ENCODE data around the gene ACTRT3. TPM values are rescaled to one million over a fixed set of nuclear protein-coding genes. Genes with fewer than 3 reads are reported as not detected.

The ACTRT3 gene
- total and polyA plus RNA-seq, 2 experiments from 2014 or later = 2.9 to 5.2 TPM

DNA sequence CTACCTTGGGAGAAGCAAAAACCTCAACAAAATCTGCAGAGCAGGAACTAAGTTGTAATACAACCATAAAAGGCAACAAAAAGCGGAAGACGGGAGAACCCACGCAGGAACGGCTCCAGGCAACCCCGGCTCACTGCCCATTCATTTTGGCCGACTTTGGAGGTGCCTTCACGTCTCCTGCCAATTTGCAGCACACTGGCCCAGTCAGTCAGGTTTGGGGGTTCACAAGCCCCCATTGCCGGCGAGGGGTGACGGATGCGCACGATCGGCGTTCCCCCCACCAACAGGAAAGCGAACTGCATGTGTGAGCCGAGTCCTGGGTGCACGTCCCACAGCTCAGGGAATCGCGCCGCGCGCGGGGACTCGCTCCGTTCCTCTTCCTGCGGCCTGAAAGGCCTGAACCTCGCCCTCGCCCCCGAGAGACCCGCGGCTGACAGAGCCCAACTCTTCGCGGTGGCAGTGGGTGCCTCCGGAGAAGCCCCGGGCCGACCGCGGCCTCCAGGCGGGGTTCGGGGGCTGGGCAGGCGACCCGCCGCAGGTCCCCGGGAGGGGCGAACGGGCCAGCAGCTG lies 5.0 kb downstream of the ACTRT3 start:
- H3K4me2 ChIP-seq = peak overlapping the region; percentile 82
- no peak for TF ChIP-seq CTCF (conservative IDR thresholded peaks at IDR 0.05; ENCODE audit: low read depth in 2 of 2)
- TF ChIP-seq, protein P1, sequence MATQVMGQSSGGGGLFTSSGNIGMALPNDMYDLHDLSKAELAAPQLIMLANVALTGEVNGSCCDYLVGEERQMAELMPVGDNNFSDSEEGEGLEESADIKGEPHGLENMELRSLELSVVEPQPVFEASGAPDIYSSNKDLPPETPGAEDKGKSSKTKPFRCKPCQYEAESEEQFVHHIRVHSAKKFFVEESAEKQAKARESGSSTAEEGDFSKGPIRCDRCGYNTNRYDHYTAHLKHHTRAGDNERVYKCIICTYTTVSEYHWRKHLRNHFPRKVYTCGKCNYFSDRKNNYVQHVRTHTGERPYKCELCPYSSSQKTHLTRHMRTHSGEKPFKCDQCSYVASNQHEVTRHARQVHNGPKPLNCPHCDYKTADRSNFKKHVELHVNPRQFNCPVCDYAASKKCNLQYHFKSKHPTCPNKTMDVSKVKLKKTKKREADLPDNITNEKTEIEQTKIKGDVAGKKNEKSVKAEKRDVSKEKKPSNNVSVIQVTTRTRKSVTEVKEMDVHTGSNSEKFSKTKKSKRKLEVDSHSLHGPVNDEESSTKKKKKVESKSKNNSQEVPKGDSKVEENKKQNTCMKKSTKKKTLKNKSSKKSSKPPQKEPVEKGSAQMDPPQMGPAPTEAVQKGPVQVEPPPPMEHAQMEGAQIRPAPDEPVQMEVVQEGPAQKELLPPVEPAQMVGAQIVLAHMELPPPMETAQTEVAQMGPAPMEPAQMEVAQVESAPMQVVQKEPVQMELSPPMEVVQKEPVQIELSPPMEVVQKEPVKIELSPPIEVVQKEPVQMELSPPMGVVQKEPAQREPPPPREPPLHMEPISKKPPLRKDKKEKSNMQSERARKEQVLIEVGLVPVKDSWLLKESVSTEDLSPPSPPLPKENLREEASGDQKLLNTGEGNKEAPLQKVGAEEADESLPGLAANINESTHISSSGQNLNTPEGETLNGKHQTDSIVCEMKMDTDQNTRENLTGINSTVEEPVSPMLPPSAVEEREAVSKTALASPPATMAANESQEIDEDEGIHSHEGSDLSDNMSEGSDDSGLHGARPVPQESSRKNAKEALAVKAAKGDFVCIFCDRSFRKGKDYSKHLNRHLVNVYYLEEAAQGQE (IDR thresholded peaks at IDR 0.05; ENCODE audit: unreplicated experiment) = peak; percentile 10
- TF ChIP-seq EZH2 (IDR thresholded peaks at IDR 0.05; ENCODE audit: low read depth, unreplicated experiment) = no peak
- H3K27ac ChIP-seq (ENCODE audit: low read depth) = peak overlapping the region; percentile 83

GRCh38 chr3:169760479-169760878 lies 8.9 kb downstream of the ACTRT3 start:
- no peaks in the 10 kb centered on the region for H3K36me3 ChIP-seq (ENCODE audit: insufficient read depth)
- H3K9me3 Mint-ChIP-seq = peaks cover 13% of the 10 kb centered on the region; the same call in 2 of the 3 replicates
- TF ChIP-seq EZH2 (IDR thresholded peaks at IDR 0.05; ENCODE audit: low read depth, unreplicated experiment) (no peak), ZNF114 (CRISPR knock-in tag; IDR thresholded peaks at IDR 0.05) (no peak), JUNB (IDR thresholded peaks at IDR 0.05; ENCODE audit: unreplicated experiment) (no peak), CREB1 (CRISPR knock-in tag; IDR thresholded peaks at IDR 0.05; ENCODE audit: low read depth) (no peak), ZNF331 (CRISPR knock-in tag; IDR thresholded peaks at IDR 0.05; ENCODE audit: low read depth) (no peak), EZH2phosphoT487 (IDR thresholded peaks at IDR 0.05; ENCODE audit: unreplicated experiment) (no peak)
- TF ChIP-seq, protein P2, sequence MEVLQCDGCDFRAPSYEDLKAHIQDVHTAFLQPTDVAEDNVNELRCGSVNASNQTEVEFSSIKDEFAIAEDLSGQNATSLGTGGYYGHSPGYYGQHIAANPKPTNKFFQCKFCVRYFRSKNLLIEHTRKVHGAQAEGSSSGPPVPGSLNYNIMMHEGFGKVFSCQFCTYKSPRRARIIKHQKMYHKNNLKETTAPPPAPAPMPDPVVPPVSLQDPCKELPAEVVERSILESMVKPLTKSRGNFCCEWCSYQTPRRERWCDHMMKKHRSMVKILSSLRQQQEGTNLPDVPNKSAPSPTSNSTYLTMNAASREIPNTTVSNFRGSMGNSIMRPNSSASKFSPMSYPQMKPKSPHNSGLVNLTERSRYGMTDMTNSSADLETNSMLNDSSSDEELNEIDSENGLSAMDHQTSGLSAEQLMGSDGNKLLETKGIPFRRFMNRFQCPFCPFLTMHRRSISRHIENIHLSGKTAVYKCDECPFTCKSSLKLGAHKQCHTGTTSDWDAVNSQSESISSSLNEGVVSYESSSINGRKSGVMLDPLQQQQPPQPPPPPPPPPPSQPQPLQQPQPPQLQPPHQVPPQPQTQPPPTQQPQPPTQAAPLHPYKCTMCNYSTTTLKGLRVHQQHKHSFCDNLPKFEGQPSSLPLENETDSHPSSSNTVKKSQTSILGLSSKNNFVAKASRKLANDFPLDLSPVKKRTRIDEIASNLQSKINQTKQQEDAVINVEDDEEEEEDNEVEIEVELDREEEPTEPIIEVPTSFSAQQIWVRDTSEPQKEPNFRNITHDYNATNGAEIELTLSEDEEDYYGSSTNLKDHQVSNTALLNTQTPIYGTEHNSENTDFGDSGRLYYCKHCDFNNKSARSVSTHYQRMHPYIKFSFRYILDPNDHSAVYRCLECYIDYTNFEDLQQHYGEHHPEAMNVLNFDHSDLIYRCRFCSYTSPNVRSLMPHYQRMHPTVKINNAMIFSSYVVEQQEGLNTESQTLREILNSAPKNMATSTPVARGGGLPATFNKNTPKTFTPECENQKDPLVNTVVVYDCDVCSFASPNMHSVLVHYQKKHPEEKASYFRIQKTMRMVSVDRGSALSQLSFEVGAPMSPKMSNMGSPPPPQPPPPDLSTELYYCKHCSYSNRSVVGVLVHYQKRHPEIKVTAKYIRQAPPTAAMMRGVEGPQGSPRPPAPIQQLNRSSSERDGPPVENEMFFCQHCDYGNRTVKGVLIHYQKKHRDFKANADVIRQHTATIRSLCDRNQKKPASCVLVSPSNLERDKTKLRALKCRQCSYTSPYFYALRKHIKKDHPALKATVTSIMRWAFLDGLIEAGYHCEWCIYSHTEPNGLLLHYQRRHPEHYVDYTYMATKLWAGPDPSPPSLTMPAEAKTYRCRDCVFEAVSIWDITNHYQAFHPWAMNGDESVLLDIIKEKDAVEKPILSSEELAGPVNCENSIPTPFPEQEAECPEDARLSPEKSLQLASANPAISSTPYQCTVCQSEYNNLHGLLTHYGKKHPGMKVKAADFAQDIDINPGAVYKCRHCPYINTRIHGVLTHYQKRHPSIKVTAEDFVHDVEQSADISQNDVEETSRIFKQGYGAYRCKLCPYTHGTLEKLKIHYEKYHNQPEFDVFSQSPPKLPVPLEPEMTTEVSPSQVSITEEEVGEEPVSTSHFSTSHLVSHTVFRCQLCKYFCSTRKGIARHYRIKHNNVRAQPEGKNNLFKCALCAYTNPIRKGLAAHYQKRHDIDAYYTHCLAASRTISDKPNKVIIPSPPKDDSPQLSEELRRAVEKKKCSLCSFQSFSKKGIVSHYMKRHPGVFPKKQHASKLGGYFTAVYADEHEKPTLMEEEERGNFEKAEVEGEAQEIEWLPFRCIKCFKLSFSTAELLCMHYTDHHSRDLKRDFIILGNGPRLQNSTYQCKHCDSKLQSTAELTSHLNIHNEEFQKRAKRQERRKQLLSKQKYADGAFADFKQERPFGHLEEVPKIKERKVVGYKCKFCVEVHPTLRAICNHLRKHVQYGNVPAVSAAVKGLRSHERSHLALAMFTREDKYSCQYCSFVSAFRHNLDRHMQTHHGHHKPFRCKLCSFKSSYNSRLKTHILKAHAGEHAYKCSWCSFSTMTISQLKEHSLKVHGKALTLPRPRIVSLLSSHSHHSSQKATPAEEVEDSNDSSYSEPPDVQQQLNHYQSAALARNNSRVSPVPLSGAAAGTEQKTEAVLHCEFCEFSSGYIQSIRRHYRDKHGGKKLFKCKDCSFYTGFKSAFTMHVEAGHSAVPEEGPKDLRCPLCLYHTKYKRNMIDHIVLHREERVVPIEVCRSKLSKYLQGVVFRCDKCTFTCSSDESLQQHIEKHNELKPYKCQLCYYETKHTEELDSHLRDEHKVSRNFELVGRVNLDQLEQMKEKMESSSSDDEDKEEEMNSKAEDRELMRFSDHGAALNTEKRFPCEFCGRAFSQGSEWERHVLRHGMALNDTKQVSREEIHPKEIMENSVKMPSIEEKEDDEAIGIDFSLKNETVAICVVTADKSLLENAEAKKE (CRISPR knock-in tag; IDR thresholded peaks at IDR 0.05) = no peak

More for the DNA sequence above, 5.0 kb downstream of the ACTRT3 start:
- ATAC-seq (peak; percentile 23), DNase-seq (ENCODE audit: low spot score) (peak; percentile 16)
- peaks cover 5% of the 10 kb centered on the region; the same call in 1 of the 2 replicates for H3F3A ChIP-seq (replicated peaks; ENCODE audit: low read depth)
- Mint-ChIP-seq H3K27me3 (ENCODE audit: insufficient read depth, low read depth, poor library complexity) (peaks cover 8% of the 10 kb centered on the region), H3K27ac (peak overlapping the region; percentile 92), H3K9me3 (peaks cover 15% of the 10 kb centered on the region; the same call in 2 of the 3 replicates), H3K36me3 (ENCODE audit: low read depth) (peaks cover 12% of the 10 kb centered on the region), H3K4me1 (peaks cover 9% of the 10 kb centered on the region), H3K4me3 (peak overlapping the region; percentile 90)
- H4K20me1 ChIP-seq (replicated peaks; ENCODE audit: insufficient read depth) = no peaks in the 10 kb centered on the region
- H3K79me2 ChIP-seq (replicated peaks; ENCODE audit: insufficient read depth) = no peaks in the 10 kb centered on the region
- peaks cover 3% of the 10 kb centered on the region; the same call in 1 of the 2 replicates for H3K4me1 ChIP-seq (ENCODE audit: insufficient read depth)
- H3K27me3 ChIP-seq (ENCODE audit: insufficient read depth) = no peaks in the 10 kb centered on the region
- H3K36me3 ChIP-seq (ENCODE audit: insufficient read depth) = no peaks in the 10 kb centered on the region
- peak overlapping the region; percentile 76 for H3K4me3 ChIP-seq
- peak overlapping the region; percentile 76; the same call in 1 of the 2 replicates for H2AFZ ChIP-seq
- no peaks in the 10 kb centered on the region for H3K9me2 ChIP-seq (ENCODE audit: insufficient read depth)

More at GRCh38 chr3:169760479-169760878, 8.9 kb downstream of the ACTRT3 start:
- H2AFZ ChIP-seq = no peak overlapping the region
- H3K27me3 ChIP-seq (ENCODE audit: insufficient read depth) = no peaks in the 10 kb centered on the region
- peaks cover 8% of the 10 kb centered on the region for H3K4me1 Mint-ChIP-seq
- no peaks in the 10 kb centered on the region for H4K20me1 ChIP-seq (replicated peaks; ENCODE audit: insufficient read depth)
- 0 out of 2 replicates have a peak, but pooled peaks cover 3% of the 10 kb centered on the region for H3K4me1 ChIP-seq (ENCODE audit: insufficient read depth)
- no peak for ATAC-seq
- no peaks in the 10 kb centered on the region; the same call in 1 of the 2 replicates for H3F3A ChIP-seq (replicated peaks; ENCODE audit: low read depth)
- no peak overlapping the region for H3K27ac Mint-ChIP-seq
- H3K27me3 Mint-ChIP-seq (ENCODE audit: insufficient read depth, low read depth, poor library complexity) = peaks cover 8% of the 10 kb centered on the region
- no peaks in the 10 kb centered on the region for H3K9me2 ChIP-seq (ENCODE audit: insufficient read depth)
- H3K4me3 Mint-ChIP-seq = no peak overlapping the region
- no peak for DNase-seq (ENCODE audit: low spot score)
- no peak overlapping the region for H3K4me3 ChIP-seq
- H3K36me3 Mint-ChIP-seq (ENCODE audit: low read depth) = peaks cover 9% of the 10 kb centered on the region
- no peak overlapping the region for H3K27ac ChIP-seq (ENCODE audit: low read depth)
- no peak overlapping the region for H3K4me2 ChIP-seq
- H3K79me2 ChIP-seq (replicated peaks; ENCODE audit: insufficient read depth) = no peaks in the 10 kb centered on the region

Data from GM23338 (cell line).